ENCODE measurements around the gene KCTD3. TPM values are rescaled to one million over a fixed set of nuclear protein-coding genes. Genes with fewer than 3 reads are reported as not detected.

The KCTD3 gene
- polyA plus RNA-seq, 3 donors = 5.9 to 8.7 (median 6.7) TPM

- Histone ChIP-seq H3K9ac (ENCODE audit: insufficient read depth, low read length, poor library complexity, severe bottlenecking) (no peak overlapping the region), H3K79me2 (ENCODE audit: insufficient read depth, low read length) (no peaks in the 10 kb centered on the region), H3K9me3 (replicated peaks in 1 of 2; ENCODE audit: control insufficient read depth in 1 of 2, insufficient read depth in 1 of 2, low read length in 2 of 2) (peaks cover 0 to 3% of the 10 kb centered on the region in 2 donors), H3K4me1 (ENCODE audit: control insufficient read depth in 1 of 2, insufficient read depth in 2 of 2, low read length in 2 of 2) (no peaks in the 10 kb centered on the region), H3K4me3 (replicated peaks in 1 of 3; ENCODE audit: low read depth in 2 of 3, low read length in 3 of 3) (no peak overlapping the region), H3K27ac (ENCODE audit: low read depth in 1 of 2, low read length in 2 of 2) (no peak overlapping the region), H2AFZ (ENCODE audit: insufficient read depth, low read depth, low read length, poor library complexity, severe bottlenecking) (no peak overlapping the region), H4K20me1 (ENCODE audit: insufficient read depth, low read length) (no peaks in the 10 kb centered on the region), H3K27me3 (ENCODE audit: control insufficient read depth in 2 of 2, insufficient read depth in 2 of 2, low read length in 2 of 2) (no peaks in the 10 kb centered on the region), H3K36me3 (replicated peaks in 1 of 2; ENCODE audit: control insufficient read depth in 1 of 2, insufficient read depth in 2 of 2, low read length in 2 of 2) (no peaks in the 10 kb centered on the region), H3K4me2 (replicated peaks; ENCODE audit: extremely low read depth, low read length, poor library complexity, severe bottlenecking) (no peak overlapping the region)
- Mint-ChIP-seq H3K27me3 (ENCODE audit: low read depth in 3 of 3) (peaks cover 0 to 2% (median 0%) of the 10 kb centered on the region in 3 donors), H3K9me3 (peaks cover 0 to 4% (median 0%) of the 10 kb centered on the region in 7 donors), H3K27ac (no peak overlapping the region), H3K4me1 (no peaks in the 10 kb centered on the region), H3K4me3 (no peak overlapping the region), H3K36me3 (no peaks in the 10 kb centered on the region)
- intact Hi-C loops (cut with micrococcal nuclease) = no loop called here
- no CpG with 5 or more reads among the region's 4 CpGs for WGBS (ENCODE audit: insufficient coverage)
- DNase-seq = no peak
- no peak for TF ChIP-seq CTCF (IDR thresholded peaks at IDR 0.05)
Measured at GRCh38 chr1:215665215-215665614, 98.1 kb downstream of the KCTD3 start.

GRCh38 chr1:215667761-215668160 lies 100.7 kb downstream of the KCTD3 start:
- Histone ChIP-seq H3K27me3 (ENCODE audit: control insufficient read depth in 2 of 2, insufficient read depth in 2 of 2, low read length in 2 of 2) (no peaks in the 10 kb centered on the region), H3K4me1 (ENCODE audit: control insufficient read depth in 1 of 2, insufficient read depth in 2 of 2, low read length in 2 of 2) (no peaks in the 10 kb centered on the region), H3K27ac (ENCODE audit: low read depth in 1 of 2, low read length in 2 of 2) (no peak overlapping the region), H3K9me3 (replicated peaks in 1 of 2; ENCODE audit: control insufficient read depth in 1 of 2, insufficient read depth in 1 of 2, low read length in 2 of 2) (peaks cover 0 to 3% of the 10 kb centered on the region in 2 donors), H3K4me3 (replicated peaks in 1 of 3; ENCODE audit: low read depth in 2 of 3, low read length in 3 of 3) (no peak overlapping the region), H3K4me2 (replicated peaks; ENCODE audit: extremely low read depth, low read length, poor library complexity, severe bottlenecking) (no peak overlapping the region), H4K20me1 (ENCODE audit: insufficient read depth, low read length) (no peaks in the 10 kb centered on the region), H3K9ac (ENCODE audit: insufficient read depth, low read length, poor library complexity, severe bottlenecking) (no peak overlapping the region), H3K79me2 (ENCODE audit: insufficient read depth, low read length) (no peaks in the 10 kb centered on the region), H3K36me3 (replicated peaks in 1 of 2; ENCODE audit: control insufficient read depth in 1 of 2, insufficient read depth in 2 of 2, low read length in 2 of 2) (no peaks in the 10 kb centered on the region), H2AFZ (ENCODE audit: insufficient read depth, low read depth, low read length, poor library complexity, severe bottlenecking) (no peak overlapping the region)
- intact Hi-C loops (cut with micrococcal nuclease) = no loop called here
- H3K4me3 Mint-ChIP-seq = no peak overlapping the region
- peaks cover 0 to 2% (median 0%) of the 10 kb centered on the region in 3 donors for H3K27me3 Mint-ChIP-seq (ENCODE audit: low read depth in 3 of 3)
- no peak for DNase-seq
- H3K4me1 Mint-ChIP-seq = no peaks in the 10 kb centered on the region
- H3K27ac Mint-ChIP-seq = no peak overlapping the region
- WGBS (ENCODE audit: insufficient coverage) = no CpG with 5 or more reads among the region's 2 CpGs
- no peaks in the 10 kb centered on the region for H3K36me3 Mint-ChIP-seq
- H3K9me3 Mint-ChIP-seq = peaks cover 0 to 3% (median 0%) of the 10 kb centered on the region in 7 donors
- no peak for TF ChIP-seq CTCF (IDR thresholded peaks at IDR 0.05)

All from CD14-positive monocyte (primary cell).